HG03558 (cell line): ENCODE results near the gene ADAMTSL1.

Experiments used
- ATAC-seq: cut with Tn5 transposase; IDR thresholded peaks from one replicate; pipeline ENCODE4 v1.9.1; 2021; ENCODE audit warnings: moderate number of reproducible peaks; ENCODE audit not compliant: unreplicated experiment; ENCODE audit errors: extremely low read depth

ADAMTSL1 gene

GRCh38 chr9:18598969-18599368 lies 125.0 kb downstream of the ADAMTSL1 start:
- no peak for ATAC-seq

DNA sequence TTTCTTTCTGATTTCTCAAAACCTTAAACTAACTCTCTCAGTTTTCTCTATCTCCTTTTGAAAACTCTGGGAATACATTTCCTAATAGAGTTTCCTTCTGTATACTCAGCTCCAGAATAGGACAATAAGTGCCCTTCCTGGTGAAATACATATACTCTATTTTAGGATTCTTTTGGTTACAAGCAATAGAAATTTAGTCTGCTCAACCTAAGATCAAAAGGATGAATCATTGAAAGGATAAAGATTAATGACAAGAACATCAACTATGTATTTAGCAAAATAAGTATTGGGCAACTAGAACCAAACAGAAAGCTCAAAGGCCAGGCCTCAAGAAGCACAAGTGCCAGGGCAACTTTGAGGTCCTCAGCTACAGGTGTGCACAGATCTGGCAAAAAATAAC lies 127.1 kb downstream of the ADAMTSL1 start:
- no peak for ATAC-seq

DNA sequence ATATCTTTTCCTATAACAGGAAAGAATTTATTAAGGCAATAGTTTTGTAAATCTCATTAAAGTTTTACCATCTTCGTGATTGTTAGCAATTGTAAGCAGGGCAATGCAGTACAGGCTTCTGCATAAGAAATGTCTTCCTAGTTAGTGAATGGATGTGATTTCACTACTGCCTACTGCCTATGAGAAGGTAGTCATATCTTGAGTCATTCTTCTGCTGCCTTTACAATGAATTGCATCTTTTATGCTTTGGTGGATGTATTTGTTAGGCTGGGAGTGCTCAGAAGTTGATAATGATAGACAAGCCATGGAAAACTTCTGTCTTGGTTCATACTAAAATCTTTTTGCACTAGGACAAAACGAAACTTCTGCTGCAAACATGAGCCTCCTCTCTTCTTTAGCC lies 128.0 kb downstream of the ADAMTSL1 start:
- ATAC-seq: no peak

DNA sequence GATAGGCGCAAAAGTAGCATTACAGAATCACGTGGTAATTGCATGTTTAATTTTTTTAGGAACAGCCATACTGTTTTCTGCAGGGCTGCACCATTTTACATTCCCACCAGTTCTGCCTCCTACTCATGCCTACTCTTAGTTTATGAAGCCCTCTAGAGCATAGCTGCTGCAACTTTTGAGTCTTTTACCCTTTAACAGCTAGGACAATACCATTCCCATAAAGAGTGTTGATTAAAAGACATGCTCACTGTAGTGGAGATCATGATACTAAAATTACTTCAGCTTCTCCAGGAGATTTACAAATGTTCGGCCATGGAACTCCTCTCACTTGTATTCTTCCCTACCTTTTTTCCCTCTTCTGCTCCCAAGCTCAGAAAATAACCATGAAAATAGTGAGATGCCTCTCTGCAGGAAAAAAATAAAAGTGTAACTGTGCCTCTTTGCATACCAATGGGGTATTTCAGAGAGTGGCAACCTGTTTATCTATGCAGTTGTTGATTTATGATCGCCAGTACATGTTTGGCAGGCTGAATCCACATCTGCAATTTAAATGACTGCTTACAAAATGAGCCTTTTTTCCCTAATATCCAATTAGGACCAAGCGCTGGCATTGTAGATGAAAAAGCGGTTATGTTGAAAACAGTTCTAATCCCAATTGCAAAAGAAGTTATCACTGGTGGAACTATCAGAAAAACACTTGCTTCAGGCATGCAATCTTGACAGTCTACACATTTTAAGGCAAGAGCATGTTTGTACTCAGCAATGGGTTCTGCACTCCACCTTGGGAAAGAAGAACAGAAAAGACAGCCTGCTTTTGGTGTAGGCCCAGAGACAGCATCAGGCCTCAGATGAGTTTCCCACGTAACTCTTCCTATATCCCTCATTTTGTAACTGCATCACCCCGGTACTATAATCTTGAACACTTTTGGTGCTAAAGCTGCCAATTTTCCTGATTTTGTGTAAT lies 131.1 kb downstream of the ADAMTSL1 start:
- no peak for ATAC-seq

DNA sequence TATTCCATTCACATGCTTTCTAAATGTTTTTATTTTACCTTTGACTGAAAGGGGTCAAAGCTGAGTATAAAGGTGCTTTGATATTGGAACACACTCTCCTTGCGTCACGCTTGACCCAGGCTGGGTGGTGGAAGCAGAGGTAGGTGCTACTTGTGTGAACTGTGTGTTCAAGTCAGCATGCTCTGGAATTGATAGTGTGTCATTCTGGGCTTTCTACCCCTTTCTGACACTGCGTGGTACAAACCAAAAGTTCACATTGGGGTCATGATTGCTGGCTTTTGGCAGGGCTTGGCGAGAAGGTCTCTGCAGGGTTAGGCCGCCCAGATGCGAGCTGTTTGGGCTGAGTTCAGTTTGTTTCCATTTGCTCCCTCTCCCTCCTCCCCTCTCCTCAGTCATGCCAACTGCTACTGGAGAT lies 131.8 kb downstream of the ADAMTSL1 start:
- ATAC-seq: no peak

DNA sequence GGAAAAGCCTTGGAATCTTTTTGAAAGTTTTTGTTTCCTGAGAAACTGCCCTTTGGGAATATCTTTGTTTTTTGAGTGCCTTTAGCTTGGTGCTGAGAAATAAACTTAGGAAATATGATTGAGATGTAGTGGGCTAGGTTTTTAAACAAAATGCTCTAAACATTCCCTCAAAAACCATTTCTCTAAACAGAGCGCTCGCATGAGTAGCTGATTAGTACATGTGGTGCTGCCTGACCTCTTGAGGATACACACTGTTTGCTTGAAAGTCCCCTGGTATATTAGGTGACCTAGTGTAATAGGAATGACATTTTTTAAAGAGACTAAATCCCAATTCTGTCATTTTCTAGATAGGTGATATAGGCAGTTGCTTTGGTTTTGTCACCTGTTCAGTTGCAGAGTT lies 132.3 kb downstream of the ADAMTSL1 start:
- no peak for ATAC-seq

- ATAC-seq: no peak
Measured at GRCh38 chr9:18606846-18607245, 132.9 kb downstream of the ADAMTSL1 start.

DNA sequence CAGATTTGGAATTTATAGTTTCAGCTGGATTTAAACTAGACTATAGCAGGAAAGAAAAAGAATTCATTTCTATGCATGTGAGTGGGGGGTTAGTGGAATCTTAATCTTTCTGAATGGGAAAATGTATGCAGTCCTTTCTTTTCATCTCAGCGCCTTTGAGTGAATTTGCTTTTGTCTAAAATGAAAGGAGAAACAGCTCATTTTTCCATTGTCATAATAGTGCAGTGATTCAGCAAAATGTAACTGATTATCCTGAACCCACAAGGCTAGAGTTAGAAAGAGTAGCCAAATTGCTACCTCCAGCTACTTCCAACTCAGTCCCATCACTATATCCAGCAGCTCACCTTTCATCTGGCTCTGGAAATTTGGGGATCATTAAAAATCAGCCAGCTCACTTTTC lies 134.4 kb downstream of the ADAMTSL1 start:
- no peak for ATAC-seq

- no peak for ATAC-seq
Measured at GRCh38 chr9:18610956-18611355, 137.0 kb downstream of the ADAMTSL1 start.

- no peak for ATAC-seq
Measured at GRCh38 chr9:18611971-18612370, 138.0 kb downstream of the ADAMTSL1 start.

DNA sequence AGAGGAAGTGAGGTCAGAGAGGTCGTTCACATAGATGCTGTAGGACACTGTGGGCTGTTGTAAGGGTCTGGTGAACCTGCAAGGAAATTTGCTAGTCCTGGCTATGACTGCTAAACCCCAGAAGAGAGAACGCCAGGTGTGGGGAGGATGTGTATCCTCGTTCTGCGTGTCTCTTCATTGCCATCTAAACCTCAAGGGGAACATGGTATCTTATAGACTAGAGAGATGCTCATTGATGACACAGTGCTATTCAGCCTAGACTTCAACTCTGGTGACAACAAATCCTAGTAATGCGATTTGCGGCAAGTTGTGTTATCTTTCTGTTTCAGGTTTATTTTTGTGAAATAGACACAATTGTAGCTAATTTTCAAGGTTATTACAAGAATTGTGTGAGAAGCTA lies 140.2 kb downstream of the ADAMTSL1 start:
- no peak for ATAC-seq

- no peak for ATAC-seq
Measured at GRCh38 chr9:18614651-18615050, 140.7 kb downstream of the ADAMTSL1 start.

GRCh38 chr9:18616976-18617375 lies 143.0 kb downstream of the ADAMTSL1 start:
- no peak for ATAC-seq

- no peak for ATAC-seq
Measured at GRCh38 chr9:18617759-18618158, 143.8 kb downstream of the ADAMTSL1 start.

DNA sequence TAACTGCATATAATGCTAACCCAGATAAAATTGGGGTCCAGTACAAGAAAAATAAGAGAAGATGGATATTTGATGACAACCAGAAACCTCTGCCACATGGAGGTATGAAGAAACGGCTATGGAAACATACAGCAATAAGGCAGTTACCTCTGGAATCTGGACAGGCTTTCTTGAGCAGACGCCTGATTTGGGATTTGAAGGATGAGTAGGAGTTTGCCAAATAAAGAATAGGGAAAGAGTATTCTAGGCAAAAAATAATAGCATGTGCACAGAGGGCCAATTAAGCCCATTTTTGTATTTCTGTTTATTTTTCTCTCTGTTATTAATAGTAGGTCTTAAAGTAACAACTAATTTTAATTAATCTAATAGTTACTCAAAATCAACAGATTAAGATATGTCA lies 144.9 kb downstream of the ADAMTSL1 start:
- ATAC-seq: no peak

GRCh38 chr9:18622186-18622836 lies 148.4 kb downstream of the ADAMTSL1 start:
- ATAC-seq: no peak

GRCh38 chr9:18623221-18624079 lies 149.5 kb downstream of the ADAMTSL1 start:
- ATAC-seq: no peak

- no peak for ATAC-seq
Measured at GRCh38 chr9:18626046-18626698, 152.2 kb downstream of the ADAMTSL1 start.

DNA sequence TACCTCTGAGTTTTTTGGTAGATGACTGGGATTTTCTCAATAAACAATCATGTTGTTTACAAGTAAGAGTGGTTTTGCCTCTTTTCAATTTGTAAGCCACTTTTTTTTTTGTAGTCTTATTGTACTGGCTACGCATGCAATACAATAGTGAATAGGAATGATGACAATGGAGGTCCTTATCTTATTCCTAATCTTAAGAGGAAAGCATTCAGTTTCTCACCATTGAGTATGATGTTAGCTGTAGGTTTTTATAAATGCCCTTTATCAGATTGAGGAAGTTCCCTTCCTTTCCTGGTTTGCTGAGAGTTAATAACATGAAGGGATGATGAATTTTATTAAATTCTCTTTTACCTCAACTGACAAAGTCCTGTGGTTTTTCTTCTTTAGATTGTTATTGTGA lies 155.2 kb downstream of the ADAMTSL1 start:
- no peak for ATAC-seq
